ENCODE measurements around the gene EAF2. TPM values are rescaled to one million over a fixed set of nuclear protein-coding genes. Genes with fewer than 3 reads are reported as not detected.

EAF2 gene
- total and polyA plus RNA-seq, 5 donors, result 4.4 to 7.1 (median 5.4) TPM

- H3K27me3 ChIP-seq (ENCODE audit: control insufficient read depth, insufficient read depth), result no peaks in the 10 kb centered on the region
- H3K9me3 ChIP-seq (ENCODE audit: control insufficient read depth, low read length), result no peaks in the 10 kb centered on the region
- ATAC-seq (no peak), DNase-seq (no peak)
- no peak overlapping the region for H3K27ac ChIP-seq (ENCODE audit: low read length)
- intact Hi-C loops (cut with DNase I), result no loop called here
- no peaks in the 10 kb centered on the region for H3K4me1 ChIP-seq (ENCODE audit: control insufficient read depth, insufficient read depth, low read length)
- H3K4me3 ChIP-seq (ENCODE audit: low read length), result no peak overlapping the region
Measured at GRCh38 chr3:121863801-121864200, 28.8 kb downstream of the EAF2 start.

- Histone ChIP-seq H3K4me3 (ENCODE audit: low read length) (no peak overlapping the region), H3K27ac (ENCODE audit: low read length) (no peak overlapping the region), H3K4me1 (ENCODE audit: control insufficient read depth, insufficient read depth, low read length) (no peaks in the 10 kb centered on the region), H3K9me3 (ENCODE audit: control insufficient read depth, low read length) (no peaks in the 10 kb centered on the region), H3K27me3 (ENCODE audit: control insufficient read depth, insufficient read depth) (no peaks in the 10 kb centered on the region)
- no peak for DNase-seq
- intact Hi-C loops (cut with DNase I), result no loop called here
- 85% methylated on average over 2 of the region's 2 CpGs for WGBS
- no peak for ATAC-seq
Measured at GRCh38 chr3:121869736-121870135, 34.7 kb downstream of the EAF2 start.

- no peak for DNase-seq
Measured at GRCh38 chr3:121870717-121871116, 35.7 kb downstream of the EAF2 start.

GRCh38 chr3:121871430-121871829 lies 36.4 kb downstream of the EAF2 start:
- H3K27me3 ChIP-seq (ENCODE audit: control insufficient read depth, insufficient read depth), result no peaks in the 10 kb centered on the region
- ATAC-seq (no peak), DNase-seq (no peak)
- no peaks in the 10 kb centered on the region for H3K4me1 ChIP-seq (ENCODE audit: control insufficient read depth, insufficient read depth, low read length)
- no peak overlapping the region for H3K27ac ChIP-seq (ENCODE audit: low read length)
- intact Hi-C loops (cut with DNase I), result no loop called here
- 60% methylated on average over 1 of the region's 1 CpG for WGBS
- no peaks in the 10 kb centered on the region for H3K9me3 ChIP-seq (ENCODE audit: control insufficient read depth, low read length)
- H3K4me3 ChIP-seq (ENCODE audit: low read length), result no peak overlapping the region

More at GRCh38 chr3:121870717-121871116, 35.7 kb downstream of the EAF2 start:
- ATAC-seq, result no peak
- H3K4me3 ChIP-seq (ENCODE audit: low read length), result no peak overlapping the region
- no peaks in the 10 kb centered on the region for H3K27me3 ChIP-seq (ENCODE audit: control insufficient read depth, insufficient read depth)
- H3K27ac ChIP-seq (ENCODE audit: low read length), result no peak overlapping the region
- no peaks in the 10 kb centered on the region for H3K4me1 ChIP-seq (ENCODE audit: control insufficient read depth, insufficient read depth, low read length)
- intact Hi-C loops (cut with DNase I), result no loop called here
- H3K9me3 ChIP-seq (ENCODE audit: control insufficient read depth, low read length), result no peaks in the 10 kb centered on the region

GRCh38 chr3:121878411-121878810 lies 43.4 kb downstream of the EAF2 start:
- intact Hi-C loops (cut with DNase I), result no loop called here
- no peak for ATAC-seq
- no peak for DNase-seq
- Histone ChIP-seq H3K4me1 (ENCODE audit: control insufficient read depth, insufficient read depth, low read length) (no peaks in the 10 kb centered on the region), H3K9me3 (ENCODE audit: control insufficient read depth, low read length) (no peaks in the 10 kb centered on the region), H3K4me3 (ENCODE audit: low read length) (no peak overlapping the region), H3K27me3 (ENCODE audit: control insufficient read depth, insufficient read depth) (no peaks in the 10 kb centered on the region), H3K27ac (ENCODE audit: low read length) (no peak overlapping the region)
- WGBS, result 43% methylated on average over 1 of the region's 1 CpG

- ATAC-seq, result no peak
- intact Hi-C loops (cut with DNase I), result no loop called here
- Histone ChIP-seq H3K27ac (ENCODE audit: low read length) (no peak overlapping the region), H3K4me1 (ENCODE audit: control insufficient read depth, insufficient read depth, low read length) (no peaks in the 10 kb centered on the region), H3K9me3 (ENCODE audit: control insufficient read depth, low read length) (no peaks in the 10 kb centered on the region), H3K27me3 (ENCODE audit: control insufficient read depth, insufficient read depth) (no peaks in the 10 kb centered on the region), H3K4me3 (ENCODE audit: low read length) (no peak overlapping the region)
- 24% methylated on average over 1 of the region's 1 CpG for WGBS
- DNase-seq, result no peak
Measured at GRCh38 chr3:121883507-121883906, 48.5 kb downstream of the EAF2 start.

GRCh38 chr3:121885386-121885785 lies 50.4 kb downstream of the EAF2 start:
- intact Hi-C loops (cut with DNase I), result no loop called here
- DNase-seq, result no peak
- ATAC-seq, result no peak
- no peak overlapping the region for H3K4me3 ChIP-seq (ENCODE audit: low read length)
- no peaks in the 10 kb centered on the region for H3K9me3 ChIP-seq (ENCODE audit: control insufficient read depth, low read length)
- H3K4me1 ChIP-seq (ENCODE audit: control insufficient read depth, insufficient read depth, low read length), result no peaks in the 10 kb centered on the region
- H3K27me3 ChIP-seq (ENCODE audit: control insufficient read depth, insufficient read depth), result no peaks in the 10 kb centered on the region
- H3K27ac ChIP-seq (ENCODE audit: low read length), result no peak overlapping the region
- 90% methylated on average over 2 of the region's 2 CpGs for WGBS

- intact Hi-C loops (cut with DNase I), result no loop called here
- Histone ChIP-seq H3K4me3 (ENCODE audit: low read length) (no peak within 1 kb of the TSS), H3K9me3 (ENCODE audit: control insufficient read depth, low read length) (no peaks in the 10 kb centered on the region), H3K27me3 (ENCODE audit: control insufficient read depth, insufficient read depth) (no peaks in the 10 kb centered on the region), H3K4me1 (ENCODE audit: control insufficient read depth, insufficient read depth, low read length) (peaks cover 2% of the 10 kb centered on the region), H3K27ac (ENCODE audit: low read length) (no peak within 1 kb of the TSS)
- ATAC-seq (peak; percentile 69 to 89), DNase-seq (peak; percentile 37 to 78 (median 52))
- whole genome bisulfite sequencing, result 17% methylated on average over 3 of the region's 3 CpGs
Measured at GRCh38 chr3:121894301-121894990, 59.4 kb downstream of the EAF2 start, which contains the start of gene SLC15A2. Gene SLC15A2 (plus strand): TSS chr3:121894401. CDS start chr3:121894477, 76 bp downstream.

GRCh38 chr3:121895121-121895520 lies 60.1 kb downstream of the EAF2 start:
- 1% methylated on average over 1 of the region's 1 CpG for WGBS
- Histone ChIP-seq H3K4me3 (ENCODE audit: low read length) (no peak overlapping the region), H3K9me3 (ENCODE audit: control insufficient read depth, low read length) (no peaks in the 10 kb centered on the region), H3K27me3 (ENCODE audit: control insufficient read depth, insufficient read depth) (no peaks in the 10 kb centered on the region), H3K4me1 (ENCODE audit: control insufficient read depth, insufficient read depth, low read length) (peaks cover 2% of the 10 kb centered on the region), H3K27ac (ENCODE audit: low read length) (no peak overlapping the region)
- no peak for DNase-seq
- ATAC-seq, result no peak
- intact Hi-C loops (cut with DNase I), result no loop called here

- no peaks in the 10 kb centered on the region for H3K9me3 ChIP-seq (ENCODE audit: control insufficient read depth, low read length)
- intact Hi-C loops (cut with DNase I), result no loop called here
- peaks cover 2% of the 10 kb centered on the region for H3K4me1 ChIP-seq (ENCODE audit: control insufficient read depth, insufficient read depth, low read length)
- ATAC-seq, result no peak
- H3K27me3 ChIP-seq (ENCODE audit: control insufficient read depth, insufficient read depth), result no peaks in the 10 kb centered on the region
- no peak for DNase-seq
- no peak overlapping the region for H3K27ac ChIP-seq (ENCODE audit: low read length)
- H3K4me3 ChIP-seq (ENCODE audit: low read length), result no peak overlapping the region
Measured at GRCh38 chr3:121895736-121896135, 60.7 kb downstream of the EAF2 start.

- no peaks in the 10 kb centered on the region for H3K27me3 ChIP-seq (ENCODE audit: control insufficient read depth, insufficient read depth)
- intact Hi-C loops (cut with DNase I), result no loop called here
- peaks cover 2% of the 10 kb centered on the region for H3K4me1 ChIP-seq (ENCODE audit: control insufficient read depth, insufficient read depth, low read length)
- no peaks in the 10 kb centered on the region for H3K9me3 ChIP-seq (ENCODE audit: control insufficient read depth, low read length)
- no peak overlapping the region for H3K27ac ChIP-seq (ENCODE audit: low read length)
- DNase-seq (no peak), ATAC-seq (no peak)
- H3K4me3 ChIP-seq (ENCODE audit: low read length), result no peak overlapping the region
Measured at GRCh38 chr3:121896823-121897222, 61.8 kb downstream of the EAF2 start.

GRCh38 chr3:121897296-121897695 lies 62.3 kb downstream of the EAF2 start:
- WGBS, result 79% methylated on average over 3 of the region's 3 CpGs
- intact Hi-C loops (cut with DNase I), result no loop called here
- no peak for DNase-seq

More at GRCh38 chr3:121897296-121897695, 62.3 kb downstream of the EAF2 start:
- Histone ChIP-seq H3K4me1 (ENCODE audit: control insufficient read depth, insufficient read depth, low read length) (peaks cover 2% of the 10 kb centered on the region), H3K27ac (ENCODE audit: low read length) (no peak overlapping the region), H3K4me3 (ENCODE audit: low read length) (no peak overlapping the region), H3K9me3 (ENCODE audit: control insufficient read depth, low read length) (no peaks in the 10 kb centered on the region), H3K27me3 (ENCODE audit: control insufficient read depth, insufficient read depth) (no peaks in the 10 kb centered on the region)
- no peak for ATAC-seq

Data from right cardiac atrium (tissue), 5 donors.